BJ (cell line): ENCODE results near the gene SRSF8. TPM values are rescaled to one million over a fixed set of nuclear protein-coding genes. Genes with fewer than 3 reads are reported as not detected.

Source experiments
- CTCF ChIA-PET: fragments of 350-600 bp; formaldehyde crosslinking; extraction: SDS; loops from one replicate; lab custom pipeline; 2021; ENCODE audit warnings: antibody characterized with exemption, inconsistent platforms; lab: Yijun Ruan, JAX
- POLR2A ChIA-PET: fragments of 300-600 bp; sonication (Branson Sonifier 250); formaldehyde crosslinking; extraction: SDS; loops from one replicate; lab custom pipeline; 2021; ENCODE audit warnings: antibody characterized with exemption; lab: Charles Lee
- DNase-seq: peaks from one replicate; pipeline ENCODE4 v3.0.0-alpha.2; 2011; ENCODE audit warnings: low read depth
- H3K27me3 ChIP-seq: 2 replicates; pipeline ENCODE4 v1.6.0; 2011; ENCODE audit warnings: low read length; ENCODE audit not compliant: control insufficient read depth, insufficient read depth
- H3K36me3 ChIP-seq: 2 replicates; pipeline ENCODE4 v1.5.1; 2011; ENCODE audit warnings: low read length; ENCODE audit not compliant: control insufficient read depth, insufficient read depth
- H3K4me3 ChIP-seq: 2 replicates; pipeline ENCODE4 v1.5.1; 2011; ENCODE audit warnings: low read depth, mild to moderate bottlenecking, control low read depth, low read length
- CTCF ChIP-seq: IDR thresholded peaks from 2 replicates; pipeline ENCODE4 v1.5.1; 2011; ENCODE audit warnings: low read depth, mild to moderate bottlenecking, control low read depth, inconsistent platforms, low read length, moderate library complexity; ENCODE audit not compliant: insufficient read depth
- polyA plus RNA-seq: library from polyadenylated mRNA; depleted of rRNA; stranded (reverse); fragments of >200 nt; gene quantifications from 2 replicates; pipeline ENCODE4 v1.2.3, GENCODE V29; 2011

The SRSF8 gene
- polyA plus RNA-seq, 1 experiment = 18.9 TPM

- no peaks in the 10 kb centered on the region for H3K27me3 ChIP-seq
- no peak overlapping the region for H3K4me3 ChIP-seq
- DNase-seq = no peak
- POLR2A ChIA-PET = no interaction called here
- CTCF ChIA-PET = interaction anchor here (1.4 kb wide), 1 partner anchor 9 kb away, joined by 4 read pairs; no protein-coding TSS in a partner anchor
- no peak for TF ChIP-seq CTCF
- H3K36me3 ChIP-seq = no peaks in the 10 kb centered on the region
These were observed 33.5 kb downstream of the SRSF8 start for GRCh38 chr11:95100191-95100648.

GRCh38 chr11:95100856-95101507 is 34.3 kb downstream of the SRSF8 start:
- CTCF ChIA-PET = interaction anchor here (3.8 kb wide), 1 partner anchor 8 kb away, joined by 12 read pairs; no protein-coding TSS in a partner anchor
- no peak for DNase-seq
- Histone ChIP-seq H3K27me3 (no peaks in the 10 kb centered on the region), H3K36me3 (no peaks in the 10 kb centered on the region), H3K4me3 (no peak overlapping the region)
- POLR2A ChIA-PET = no interaction called here
- no peak for TF ChIP-seq CTCF

- no peak for DNase-seq
- no peaks in the 10 kb centered on the region for H3K36me3 ChIP-seq
- no peak overlapping the region for H3K4me3 ChIP-seq
- CTCF ChIA-PET = interaction anchor here (1.1 to 3.8 kb wide), 2 partner anchors 9 to 10 kb away, joined by 5 to 12 read pairs; no protein-coding TSS in a partner anchor
- POLR2A ChIA-PET = no interaction called here
- no peak for TF ChIP-seq CTCF
- no peaks in the 10 kb centered on the region for H3K27me3 ChIP-seq
These were observed 35.2 kb downstream of the SRSF8 start for GRCh38 chr11:95101935-95102334.

DNA sequence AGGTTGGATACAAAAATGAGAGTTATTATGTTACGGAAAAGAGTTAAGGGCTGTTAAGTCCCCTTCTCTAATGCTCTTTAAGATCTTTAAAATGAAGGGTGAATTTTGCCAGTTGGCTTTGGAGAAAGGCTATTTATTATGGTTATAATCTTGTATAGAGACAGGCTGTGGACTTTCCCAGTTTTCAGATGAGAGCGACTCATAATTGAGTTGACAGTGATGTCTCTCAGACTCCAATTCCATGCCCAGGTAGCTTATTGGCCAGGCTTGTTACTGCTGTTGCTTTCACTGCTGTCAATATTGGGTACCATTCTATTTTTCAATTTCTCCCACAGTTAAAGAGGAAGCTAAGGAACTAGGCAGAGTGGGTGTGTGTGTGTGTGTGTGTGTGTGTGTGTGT is 36.0 kb downstream of the SRSF8 start:
- POLR2A ChIA-PET = no interaction called here
- Histone ChIP-seq H3K27me3 (no peaks in the 10 kb centered on the region), H3K4me3 (no peak overlapping the region), H3K36me3 (no peaks in the 10 kb centered on the region)
- no peak for TF ChIP-seq CTCF
- CTCF ChIA-PET = interaction anchor here (0.6 to 3.8 kb wide), 5 partner anchors 9 to 413 kb away, joined by 3 to 12 read pairs (median 4); no protein-coding TSS in a partner anchor
- DNase-seq = no peak

DNA sequence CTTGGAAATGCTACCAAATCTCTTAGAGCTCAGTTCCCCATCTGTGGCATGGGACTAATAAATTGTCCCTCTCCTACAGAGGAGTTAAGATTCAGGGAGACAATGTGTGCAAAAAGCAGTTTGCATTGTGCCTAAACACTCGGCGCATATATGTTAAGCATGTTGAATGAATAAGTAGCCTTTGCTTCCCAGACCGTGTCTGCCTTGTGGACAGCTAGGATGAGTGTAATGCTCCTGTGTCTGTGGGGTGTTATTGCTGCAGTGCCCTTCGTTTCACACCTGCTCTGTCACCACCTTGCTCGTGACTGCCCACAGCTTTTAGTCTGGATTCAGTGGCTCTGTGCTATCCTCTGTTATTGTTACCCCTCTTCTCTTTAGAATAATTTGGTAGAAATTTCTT is 37.0 kb downstream of the SRSF8 start:
- Histone ChIP-seq H3K4me3 (no peak overlapping the region), H3K27me3 (no peaks in the 10 kb centered on the region), H3K36me3 (no peaks in the 10 kb centered on the region)
- POLR2A ChIA-PET = no interaction called here
- DNase-seq = no peak
- no peak for TF ChIP-seq CTCF
- CTCF ChIA-PET = interaction anchor here (0.7 to 3.8 kb wide), 2 partner anchors 11 to 412 kb away, joined by 4 to 12 read pairs; no protein-coding TSS in a partner anchor
